Jurkat, Clone E6-1 (cell line): ENCODE results near the gene UCK1.
"Not testable (repeated sequence)": the region's sequence is repeated elsewhere in the genome, so short reads cannot be mapped to it uniquely, and the experiment has no call there.

Experiments used
- DNase-seq: peaks from one replicate; pipeline ENCODE4 v3.0.0-alpha.2; 2011; ENCODE audit warnings: low read depth, low spot score
- H3K4me3 ChIP-seq: 2 replicates; pipeline ENCODE4 v1.5.1; 2011; ENCODE audit warnings: mild to moderate bottlenecking, low read length, control low read depth, moderate library complexity

UCK1 gene

GRCh38 chr9:131555841-131556673, 25.0 kb upstream of the UCK1 start:
- H3K4me3 ChIP-seq = no peak overlapping the region
- DNase-seq = no peak

DNA sequence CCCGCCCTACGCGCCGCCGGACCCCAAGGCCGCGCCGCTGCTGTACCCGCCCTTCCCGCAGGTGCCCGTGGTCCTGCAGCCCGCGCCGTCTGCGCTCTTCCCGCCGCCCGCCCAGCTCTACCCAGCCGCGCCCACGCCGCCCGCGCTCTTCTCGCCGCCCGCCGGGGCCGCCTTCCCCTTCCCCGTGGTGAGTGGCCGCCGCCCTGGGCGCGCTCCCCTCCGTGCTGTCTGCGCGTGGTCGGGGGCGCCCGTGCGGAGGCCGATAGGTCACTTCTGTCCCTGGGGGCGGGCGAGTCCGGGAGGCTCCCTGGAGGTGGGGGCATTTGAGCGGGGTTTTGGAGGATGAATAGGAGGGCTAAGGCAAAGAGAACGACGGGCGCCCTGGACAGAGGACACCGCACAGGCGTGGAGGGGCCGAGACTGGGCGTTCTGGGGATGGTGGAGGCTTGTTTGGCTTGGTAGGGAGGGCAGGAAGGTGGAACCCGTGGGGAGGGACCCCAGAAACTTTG, 23.8 kb upstream of the UCK1 start:
- H3K4me3 ChIP-seq = no peak overlapping the region
- DNase-seq = no peak

DNA sequence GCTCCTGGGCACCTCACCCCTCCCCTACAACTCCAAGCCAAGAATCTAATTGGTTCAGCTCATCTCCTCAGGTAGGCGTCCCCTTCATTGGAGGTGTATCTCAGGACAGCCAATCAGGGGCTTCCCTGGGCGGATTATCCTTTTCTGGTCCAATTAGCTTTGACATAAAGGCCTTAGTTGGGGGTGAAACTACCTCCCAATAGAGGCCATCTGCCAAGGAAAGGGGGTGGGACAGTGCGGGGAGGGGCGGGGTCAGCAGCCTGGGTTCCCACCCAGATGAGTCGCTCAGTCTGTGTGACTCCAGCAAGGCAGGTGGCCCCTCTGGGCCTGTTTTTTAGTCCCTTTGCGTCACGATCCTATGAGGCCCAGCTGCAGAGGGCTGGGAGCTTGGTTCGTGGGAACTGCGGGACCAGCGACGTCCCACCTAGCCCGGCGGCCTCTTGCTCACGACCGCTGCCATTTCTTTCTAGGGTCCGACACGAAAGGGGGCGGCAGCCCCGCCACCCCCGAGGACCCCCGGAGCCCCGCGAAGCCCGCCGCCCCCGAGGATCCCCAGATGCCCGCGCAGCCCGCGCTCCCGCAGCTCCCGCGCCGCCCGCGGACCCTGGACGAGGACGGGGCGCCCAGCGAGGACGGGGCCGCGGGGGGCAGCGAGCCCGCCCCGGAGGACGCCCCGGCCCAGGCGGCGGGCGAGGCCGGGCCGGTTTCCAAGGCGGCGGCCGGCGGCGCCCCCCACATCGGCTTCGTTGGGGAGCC, 23.2 kb upstream of the UCK1 start:
- DNase-seq = peak; percentile 51
- H3K4me3 ChIP-seq = no peak overlapping the region

- no peak for DNase-seq
Observed at GRCh38 chr9:131552030-131552429, 21.0 kb upstream of the UCK1 start.

DNA sequence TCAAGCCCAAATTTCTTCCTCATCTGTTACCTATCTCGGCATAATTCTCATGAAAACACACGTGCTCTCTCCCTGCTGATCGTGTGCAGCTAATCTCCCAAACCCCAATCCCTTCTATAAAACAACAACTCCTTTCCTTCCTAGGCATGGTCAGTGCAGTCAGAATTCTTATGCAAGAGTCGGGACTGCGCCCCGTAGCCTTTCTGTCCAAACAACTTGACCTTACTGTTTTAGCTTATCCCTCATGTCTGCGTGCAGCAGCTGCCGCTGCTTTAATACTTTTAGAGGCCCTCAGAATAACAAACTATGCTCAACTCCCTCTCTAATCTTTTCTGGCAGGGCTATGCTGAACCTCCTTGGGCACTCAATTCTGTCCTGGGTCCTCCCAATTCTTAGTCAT, 19.4 kb upstream of the UCK1 start:
- DNase-seq = not testable (repeated sequence)

More at GRCh38 chr9:131552030-131552429, 21.0 kb upstream of the UCK1 start:
- H3K4me3 ChIP-seq = no peak overlapping the region

DNA sequence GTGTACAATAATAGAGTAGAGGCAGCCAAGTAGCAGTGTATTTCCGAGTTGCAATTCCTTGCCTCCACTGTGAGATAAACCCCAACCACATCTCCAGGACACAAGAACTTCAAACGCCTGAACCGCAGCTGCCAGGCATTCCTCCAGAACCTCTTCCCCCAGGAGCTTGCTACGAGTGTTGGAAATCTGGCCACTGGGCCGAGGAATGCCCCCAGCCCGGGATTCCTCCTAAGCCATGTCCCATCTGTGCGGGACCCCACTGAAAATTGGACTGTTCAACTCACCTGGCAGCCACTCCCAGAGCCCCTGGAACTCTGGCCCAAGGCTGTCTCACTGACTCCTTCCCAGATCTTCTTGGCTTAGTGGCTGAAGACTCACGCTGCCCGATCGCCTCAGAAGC, 18.1 kb upstream of the UCK1 start:
- not testable (repeated sequence) for DNase-seq, H3K4me3 ChIP-seq

More for the DNA sequence above, 19.4 kb upstream of the UCK1 start:
- not testable (repeated sequence) for H3K4me3 ChIP-seq

DNA sequence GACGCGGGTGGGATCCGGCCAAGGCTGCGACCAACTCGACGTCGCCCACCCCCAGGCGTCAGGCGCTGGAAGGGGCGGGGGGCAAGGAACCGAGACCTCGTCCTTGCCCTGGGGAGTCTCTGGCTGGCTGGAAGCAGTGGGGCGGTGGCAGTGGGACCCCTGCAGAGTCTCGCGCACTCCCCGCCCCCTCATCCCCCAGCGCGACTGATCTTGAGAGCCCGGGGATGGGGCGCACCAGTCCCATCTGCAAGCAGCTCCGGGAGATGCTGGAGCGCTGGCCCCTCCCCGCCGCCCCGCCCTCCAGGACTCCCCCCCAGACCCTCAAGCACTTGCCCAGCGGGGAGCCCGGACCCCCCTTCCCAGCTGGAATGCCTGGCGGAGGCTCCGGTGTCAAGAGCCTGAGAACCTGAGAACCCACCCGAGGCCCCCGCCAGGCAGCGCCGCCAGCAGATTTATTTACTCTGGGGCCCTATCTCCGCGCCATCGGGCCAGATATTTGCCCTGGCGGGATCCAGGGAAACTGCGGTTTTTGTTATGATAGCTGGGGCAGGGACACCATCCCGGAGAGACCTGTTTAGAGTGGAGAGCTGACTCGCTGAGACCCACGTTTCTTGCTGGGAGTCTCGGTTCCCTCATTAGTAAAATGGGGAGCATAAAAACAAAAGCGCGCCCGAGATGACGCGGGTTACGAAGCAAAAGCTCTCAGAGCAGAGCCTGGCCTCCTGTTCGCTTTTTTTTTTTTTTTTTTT, 15.4 kb upstream of the UCK1 start:
- DNase-seq = no peak
- no peak overlapping the region for H3K4me3 ChIP-seq

- no peak overlapping the region for H3K4me3 ChIP-seq
- no peak for DNase-seq
Observed at GRCh38 chr9:131545786-131546335, 14.8 kb upstream of the UCK1 start.

DNA sequence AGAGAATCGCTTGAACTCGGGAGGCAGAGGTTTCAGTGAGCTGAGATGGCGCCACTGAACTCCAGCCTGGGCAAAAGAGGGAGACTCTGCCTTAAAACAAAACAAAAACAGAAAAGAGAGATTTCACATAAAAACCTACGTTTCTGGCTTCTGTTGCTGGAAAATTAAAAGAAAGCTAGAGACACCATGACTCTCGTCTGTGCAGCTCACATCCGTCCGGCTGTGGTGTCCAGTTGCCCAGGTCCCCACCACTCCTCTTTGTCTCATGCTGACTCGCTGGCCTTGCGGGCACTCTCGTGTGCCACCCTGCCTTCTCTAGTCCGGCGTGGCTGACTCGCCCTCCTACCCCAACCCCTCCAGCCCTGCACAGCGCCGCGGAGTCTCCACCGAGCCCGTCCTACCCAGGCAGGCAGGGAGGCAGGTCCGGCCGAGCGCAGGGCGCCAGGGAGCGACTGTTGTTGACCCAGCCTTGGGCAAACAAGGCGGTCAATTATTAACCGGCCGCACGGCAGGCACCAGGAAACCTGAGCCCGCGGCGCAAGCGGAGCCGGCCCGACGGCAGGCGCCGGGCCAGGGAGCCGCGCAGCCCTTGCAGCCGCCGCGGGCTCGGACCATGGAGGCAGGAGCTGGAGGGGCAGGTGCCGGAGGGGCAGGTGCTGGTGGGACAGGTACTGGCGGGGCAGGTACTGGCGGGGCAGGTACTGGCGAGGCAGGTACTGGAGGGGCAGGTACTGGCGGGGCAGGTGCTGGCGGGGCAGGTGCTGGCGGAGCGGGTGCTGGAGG, 14.1 kb upstream of the UCK1 start, which contains the start of gene PRRT1B:
Gene PRRT1B, plus strand, starts transcription at position 521 of the 783 bp plus-strand sequence. Its CDS starts 93 bp downstream, at position 614.
- DNase-seq = no peak
- H3K4me3 ChIP-seq = no peak within 1 kb of the TSS

GRCh38 chr9:131543141-131543540, 12.1 kb upstream of the UCK1 start:
- no peak overlapping the region for H3K4me3 ChIP-seq
- no peak for DNase-seq

GRCh38 chr9:131539223-131539923, 8.3 kb upstream of the UCK1 start:
- DNase-seq = peak; percentile 66

DNA sequence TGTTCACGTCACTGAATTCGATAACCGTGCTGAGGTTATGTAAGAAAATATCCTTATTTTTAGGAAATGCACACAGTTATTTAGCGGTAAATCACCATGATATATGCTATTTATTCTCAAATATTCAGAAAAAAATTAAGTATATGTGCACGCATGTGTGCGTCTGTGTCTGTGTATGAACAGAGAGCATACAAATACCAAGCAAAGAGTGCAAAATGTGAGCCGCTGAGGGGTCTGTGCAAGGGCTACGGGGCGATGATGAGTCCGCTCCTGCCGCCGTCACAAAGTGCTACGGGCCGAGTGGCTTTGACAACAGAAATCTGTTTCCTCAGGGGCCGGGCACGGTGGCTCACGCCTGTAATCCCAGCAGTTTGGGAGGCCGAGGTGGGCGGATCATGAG, 6.9 kb upstream of the UCK1 start:
- no peak overlapping the region for H3K4me3 ChIP-seq
- DNase-seq = no peak

More at GRCh38 chr9:131539223-131539923, 8.3 kb upstream of the UCK1 start:
- H3K4me3 ChIP-seq = no peak overlapping the region

DNA sequence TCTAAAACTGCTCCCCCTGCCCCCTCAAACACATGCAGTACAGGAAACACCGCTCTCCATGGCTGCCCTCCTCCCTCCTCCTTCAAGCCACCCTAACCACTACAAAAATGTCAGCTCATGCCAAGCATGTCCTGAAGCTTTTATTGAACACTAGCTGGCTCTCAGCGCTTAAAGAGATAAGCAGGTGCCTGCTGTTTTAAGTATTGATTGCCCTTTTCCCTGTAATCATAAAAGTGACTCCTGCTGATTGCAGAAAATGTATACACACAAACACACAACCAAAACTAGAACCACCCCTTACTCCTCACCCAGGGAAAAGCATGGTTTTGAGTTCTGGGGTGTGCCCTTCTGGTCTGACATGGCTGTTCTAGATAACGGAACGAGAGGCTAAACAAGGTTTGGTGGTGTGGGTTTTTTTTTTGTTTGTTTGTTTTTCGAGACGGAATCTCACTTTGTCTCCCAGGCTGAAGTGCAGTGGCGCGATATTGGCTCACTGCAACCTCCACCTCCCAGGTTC, 3.7 kb upstream of the UCK1 start:
- peak overlapping the region; percentile 27 for H3K4me3 ChIP-seq
- DNase-seq = peak; percentile 93

DNA sequence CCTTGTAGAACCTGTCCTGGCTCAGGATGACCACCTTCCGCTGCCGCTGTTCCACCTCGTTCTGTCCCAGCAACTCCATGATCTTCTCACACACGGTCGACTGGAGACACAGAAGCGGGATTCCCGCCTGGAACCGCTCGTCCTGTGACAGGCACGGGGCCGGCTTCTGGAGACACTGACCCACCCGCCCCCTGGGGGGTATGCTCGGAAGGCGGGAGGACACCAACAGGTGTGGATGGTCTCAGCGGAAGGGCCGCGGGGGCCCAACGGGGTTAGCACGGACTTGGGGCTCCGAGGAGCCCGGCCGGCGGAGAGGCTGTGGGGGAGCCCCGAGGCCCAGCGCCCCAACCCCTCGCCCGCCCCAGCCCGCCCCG, 530 bp downstream of the UCK1 start:
- DNase-seq = no peak
- peak overlapping the region; percentile 68 for H3K4me3 ChIP-seq

DNA sequence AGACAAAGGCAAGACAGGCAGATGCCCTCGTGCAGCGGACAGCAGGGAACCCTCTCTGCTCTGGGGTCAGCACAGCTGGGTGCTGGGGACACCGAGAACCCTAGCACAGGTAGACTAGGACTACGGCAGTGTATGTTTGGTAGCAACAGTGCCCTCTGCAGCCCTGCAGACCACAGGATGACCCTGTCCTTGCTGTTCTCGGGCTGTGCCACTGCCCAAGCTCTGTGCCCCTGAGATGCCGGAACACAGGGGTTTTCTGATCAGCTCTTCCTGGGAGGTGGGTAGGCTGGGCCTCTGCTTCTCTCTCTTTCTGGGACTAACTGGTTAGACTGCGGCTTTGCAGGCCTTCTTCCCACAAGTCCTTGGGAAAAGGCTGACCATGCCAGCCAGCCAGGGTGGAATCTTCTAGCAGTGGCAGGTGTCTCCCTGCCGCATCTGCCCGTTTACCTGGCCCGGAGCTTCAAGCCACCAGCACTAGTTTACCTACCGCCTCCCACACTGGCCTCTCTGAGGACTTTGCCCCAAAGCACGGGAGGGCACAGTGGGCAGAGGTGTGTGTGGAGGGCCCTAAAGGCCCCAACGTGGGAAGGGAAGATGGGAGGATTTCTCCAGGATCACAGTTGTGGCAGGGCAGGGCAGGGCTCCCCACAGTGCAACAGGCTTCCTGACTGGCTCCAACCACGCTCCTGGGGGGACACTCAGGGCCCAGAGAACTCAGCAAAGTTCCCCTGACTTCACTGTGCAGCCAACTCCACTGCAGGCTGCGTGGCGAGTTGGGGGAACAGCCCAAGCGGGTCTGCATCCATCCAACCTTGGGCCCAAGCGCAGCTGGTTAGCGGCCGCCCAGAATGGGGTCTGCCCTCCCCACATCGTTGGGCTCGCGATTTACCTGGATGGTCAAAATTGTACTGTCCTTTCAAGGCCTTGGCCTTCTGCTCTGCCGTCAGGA, 1.2 kb downstream of the UCK1 start:
- H3K4me3 ChIP-seq = peak overlapping the region; percentile 68
- no peak for DNase-seq

DNA sequence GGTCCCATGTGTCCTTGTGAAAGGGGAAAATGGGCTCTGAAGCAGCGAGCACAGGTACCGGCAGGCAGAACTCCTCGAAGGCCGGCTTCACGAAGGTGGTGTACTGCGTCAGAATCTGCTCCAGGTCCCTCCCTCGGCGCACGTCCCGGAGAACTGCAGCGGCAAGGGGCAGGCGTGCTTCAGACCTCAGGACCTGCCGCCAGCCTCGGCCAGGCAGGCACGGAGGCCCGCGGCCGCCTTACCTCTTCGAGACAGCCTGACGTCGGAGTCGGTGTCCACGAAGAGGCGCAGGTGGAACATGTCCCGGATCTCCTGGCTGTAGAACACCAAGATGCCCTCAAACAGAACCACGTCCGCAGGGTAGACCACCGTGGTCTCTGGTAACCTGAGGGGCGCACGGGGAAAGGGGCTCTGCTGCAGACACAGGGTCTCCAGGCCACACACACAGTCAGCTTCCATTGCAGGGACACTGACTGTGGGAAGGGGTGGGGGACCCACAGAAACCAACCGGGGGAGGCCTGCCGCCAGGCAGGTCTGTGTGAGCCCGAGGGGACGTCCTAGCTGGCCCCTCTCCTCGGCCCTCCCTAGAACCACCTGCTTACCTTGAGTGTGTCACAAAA, 2.1 kb downstream of the UCK1 start:
- no peak overlapping the region for H3K4me3 ChIP-seq
- no peak for DNase-seq
